GM12891 (cell line): ENCODE data around the gene NTRK3.

Experiments
- DNase-seq: peaks from one replicate; pipeline ENCODE4 v3.0.0; 2011; ENCODE audit warnings: low spot score; ENCODE audit not compliant: insufficient read length
- FAIRE-seq: peaks from 2 replicates; lab custom pipeline; 2011; peaks lifted over from hg19 to GRCh38; lab: Jason Lieb, UNC
- PAX5 ChIP-seq: IDR thresholded peaks from 2 replicates; pipeline ENCODE4 v1.6.1; 2011; ENCODE audit warnings: low read length, moderate library complexity, mild to moderate bottlenecking; ENCODE audit not compliant: insufficient read depth, severe bottlenecking
- POLR2A ChIP-seq: IDR thresholded peaks from 2 replicates; pipeline ENCODE4 v1.6.1; 2011; ENCODE audit warnings: low read depth, low read length, control low read depth
- POLR2AphosphoS5 ChIP-seq: IDR thresholded peaks from 2 replicates; pipeline ENCODE4 v1.6.1; 2011; ENCODE audit warnings: low read depth, low read length, control low read depth
- POU2F2 ChIP-seq: IDR thresholded peaks from 2 replicates; pipeline ENCODE4 v1.6.1; 2011; ENCODE audit warnings: low read depth, mild to moderate bottlenecking, control low read depth, low read length, moderate library complexity
- SPI1 ChIP-seq: IDR thresholded peaks from 2 replicates; pipeline ENCODE4 v1.6.1; 2011; ENCODE audit warnings: low read depth, low read length, control low read depth
- TAF1 ChIP-seq: IDR thresholded peaks from 2 replicates; pipeline ENCODE4 v1.6.1; 2011; ENCODE audit warnings: low read depth, low read length, control low read depth

Gene NTRK3

GRCh38 chr15:88141269-88141889 lies 115.2 kb downstream of the NTRK3 start:
- DNase-seq (no peak), FAIRE-seq (no peak)
- TF ChIP-seq POU2F2: no peak

GRCh38 chr15:88140398-88140797 lies 116.1 kb downstream of the NTRK3 start:
- DNase-seq (no peak), FAIRE-seq (no peak)
- TF ChIP-seq SPI1 (no peak), POLR2AphosphoS5 (no peak), POLR2A (no peak), PAX5 (no peak), TAF1 (no peak), POU2F2 (no peak)

- TF ChIP-seq POLR2A (no peak), PAX5 (no peak), POLR2AphosphoS5 (no peak), POU2F2 (no peak), TAF1 (no peak), SPI1 (no peak)
- DNase-seq (no peak), FAIRE-seq (no peak)
Measured at GRCh38 chr15:88139936-88140335, 116.6 kb downstream of the NTRK3 start.

GRCh38 chr15:88133795-88134194 lies 122.7 kb downstream of the NTRK3 start:
- no peak for DNase-seq
- TF ChIP-seq POLR2A: no peak
- TF ChIP-seq SPI1: no peak
- TF ChIP-seq POU2F2: no peak
- TF ChIP-seq TAF1: no peak
- TF ChIP-seq PAX5: no peak
- TF ChIP-seq POLR2AphosphoS5: no peak
- FAIRE-seq: no peak

- DNase-seq (no peak), FAIRE-seq (no peak)
- TF ChIP-seq TAF1 (no peak), SPI1 (no peak), PAX5 (no peak), POLR2AphosphoS5 (no peak), POU2F2 (no peak), POLR2A (no peak)
Measured at GRCh38 chr15:88132499-88132898, 124.0 kb downstream of the NTRK3 start.

GRCh38 chr15:88131937-88132336 lies 124.6 kb downstream of the NTRK3 start:
- no peak for FAIRE-seq
- DNase-seq: no peak
- TF ChIP-seq POLR2A (no peak), TAF1 (no peak), PAX5 (no peak), SPI1 (no peak)

GRCh38 chr15:88127432-88127790 lies 129.1 kb downstream of the NTRK3 start:
- TF ChIP-seq PAX5 (no peak), TAF1 (no peak), POU2F2 (no peak), POLR2AphosphoS5 (no peak)
- DNase-seq (no peak), FAIRE-seq (no peak)

- FAIRE-seq (no peak), DNase-seq (no peak)
- TF ChIP-seq POLR2AphosphoS5: no peak
- TF ChIP-seq SPI1: no peak
- TF ChIP-seq PAX5: no peak
- no peak for TF ChIP-seq POLR2A
- TF ChIP-seq TAF1: no peak
- no peak for TF ChIP-seq POU2F2
Measured at GRCh38 chr15:88126695-88127431, 129.7 kb downstream of the NTRK3 start.

- TF ChIP-seq SPI1 (no peak), POU2F2 (no peak), TAF1 (no peak), POLR2A (no peak)
- FAIRE-seq (no peak), DNase-seq (no peak)
Measured at GRCh38 chr15:88125576-88125975, 131.0 kb downstream of the NTRK3 start.

- FAIRE-seq (no peak), DNase-seq (no peak)
- no peak for TF ChIP-seq TAF1
- TF ChIP-seq SPI1: no peak
- TF ChIP-seq POLR2AphosphoS5: no peak
- no peak for TF ChIP-seq POLR2A
- no peak for TF ChIP-seq POU2F2
- no peak for TF ChIP-seq PAX5
Measured at GRCh38 chr15:88124199-88124598, 132.3 kb downstream of the NTRK3 start.

- no peak for DNase-seq
- FAIRE-seq: no peak
- TF ChIP-seq TAF1 (no peak), POLR2AphosphoS5 (no peak), SPI1 (no peak), POU2F2 (no peak), PAX5 (no peak), POLR2A (no peak)
Measured at GRCh38 chr15:88121968-88122530, 134.5 kb downstream of the NTRK3 start.
